Activated naive CD4-positive, alpha-beta T cell treated with Interleukin-2 at 50 U/mL for 16 hours (primary cell): Measurements from ENCODE around the gene TRHDE.

Experiments used
- DNase-seq: peaks from one replicate; pipeline ENCODE4 v3.0.0-alpha.2; 2020

TRHDE gene

GRCh38 chr12:72273851-72274351 is 1.7 kb downstream of the TRHDE start:
- DNase-seq = no peak

DNA sequence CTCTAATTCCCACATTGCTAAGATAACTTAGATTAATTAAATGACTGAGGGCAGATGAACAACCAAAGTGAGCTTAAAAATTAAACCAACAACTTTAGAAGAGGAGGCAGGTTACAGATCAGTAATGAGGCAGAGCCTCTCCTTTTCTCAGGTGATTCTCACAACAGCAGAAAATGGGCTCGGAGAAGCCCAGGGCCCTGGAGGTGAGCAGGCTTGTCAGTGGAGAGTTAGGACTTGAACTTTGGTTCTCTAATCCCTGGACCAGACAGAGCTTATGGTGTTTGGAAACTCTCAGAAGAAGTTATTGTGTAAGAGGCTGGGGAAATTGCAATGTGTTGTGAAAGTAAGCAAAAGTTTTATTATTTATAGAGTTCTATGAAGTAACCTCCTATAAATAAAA is 2.8 kb downstream of the TRHDE start:
- DNase-seq = no peak

DNA sequence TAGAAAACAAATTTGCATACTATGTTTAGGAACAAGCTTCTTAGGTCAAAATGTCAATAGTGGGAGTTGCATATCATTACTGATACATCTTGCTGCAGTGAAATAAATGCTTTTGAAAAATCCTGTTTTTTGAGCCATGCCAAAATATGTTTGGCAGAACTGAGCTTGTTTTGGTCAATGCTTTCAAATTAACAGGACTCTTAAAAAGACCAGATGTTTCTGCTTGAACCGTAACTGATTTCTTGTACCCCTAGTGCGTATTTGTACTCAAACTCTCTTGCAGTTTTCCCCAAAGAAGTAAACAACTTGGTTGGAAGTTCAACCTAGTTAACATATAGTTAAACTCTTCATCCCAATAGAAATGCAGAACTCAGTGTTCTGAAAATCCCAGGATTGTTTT is 3.4 kb downstream of the TRHDE start:
- no peak for DNase-seq

- DNase-seq = no peak
Observed at GRCh38 chr12:72276181-72276805, 4.1 kb downstream of the TRHDE start.

DNA sequence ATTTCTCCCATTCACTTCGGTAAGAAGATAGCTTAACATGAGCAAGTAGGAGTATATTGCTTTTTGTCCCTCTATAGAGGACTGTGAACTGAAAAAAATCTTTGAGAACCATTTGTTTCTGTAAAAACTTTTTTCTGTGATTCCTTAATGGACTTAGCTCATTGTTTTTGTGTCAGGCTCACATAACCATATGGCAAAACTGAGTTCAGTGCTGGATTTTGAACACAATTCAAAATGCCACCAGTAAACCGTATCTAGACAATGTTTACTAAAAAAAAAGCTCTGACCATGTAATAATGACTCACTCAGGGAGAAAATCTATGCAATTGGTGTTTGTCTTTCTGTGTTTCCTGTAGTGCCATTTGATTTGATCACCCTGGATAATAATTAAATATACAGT is 5.2 kb downstream of the TRHDE start:
- DNase-seq = no peak

DNA sequence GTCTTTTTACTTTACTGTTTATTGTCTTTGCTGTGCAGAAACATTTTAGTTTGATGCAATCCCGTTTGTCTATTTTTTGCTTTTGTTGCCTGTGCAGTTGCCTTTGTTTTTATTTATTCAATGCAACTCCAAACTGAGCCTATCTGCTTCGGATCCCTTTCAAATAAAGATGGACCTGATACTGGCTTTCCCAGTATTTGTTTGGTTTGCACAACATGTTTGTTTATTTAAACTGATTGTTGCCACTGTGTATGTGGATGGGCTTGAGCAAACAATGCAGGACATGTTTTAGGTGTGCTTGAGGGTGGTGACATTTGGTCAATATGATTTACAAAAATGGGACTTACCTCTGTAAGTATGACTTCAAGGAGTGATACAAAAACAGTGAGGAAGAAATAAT is 6.7 kb downstream of the TRHDE start:
- no peak for DNase-seq

DNA sequence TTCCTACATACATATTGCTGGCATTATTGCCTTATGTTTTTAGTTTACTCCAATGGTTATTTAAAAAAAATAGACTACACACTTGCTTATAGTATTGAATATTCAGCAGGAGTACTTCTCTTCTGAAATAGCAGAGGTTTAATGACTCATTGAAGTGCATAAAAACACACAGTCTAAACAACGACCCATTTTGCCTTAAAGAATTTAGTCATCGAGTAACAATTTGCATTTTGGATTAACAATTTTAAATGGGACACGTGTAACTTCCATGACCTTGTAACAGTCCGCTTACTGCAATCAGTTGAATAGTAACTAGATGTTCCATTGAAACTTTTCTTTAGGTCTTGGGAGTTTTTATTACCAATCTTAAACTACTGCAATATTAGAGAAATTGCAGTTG is 9.0 kb downstream of the TRHDE start:
- DNase-seq = no peak

- no peak for DNase-seq
Observed at GRCh38 chr12:72282721-72283120, 10.6 kb downstream of the TRHDE start.

DNA sequence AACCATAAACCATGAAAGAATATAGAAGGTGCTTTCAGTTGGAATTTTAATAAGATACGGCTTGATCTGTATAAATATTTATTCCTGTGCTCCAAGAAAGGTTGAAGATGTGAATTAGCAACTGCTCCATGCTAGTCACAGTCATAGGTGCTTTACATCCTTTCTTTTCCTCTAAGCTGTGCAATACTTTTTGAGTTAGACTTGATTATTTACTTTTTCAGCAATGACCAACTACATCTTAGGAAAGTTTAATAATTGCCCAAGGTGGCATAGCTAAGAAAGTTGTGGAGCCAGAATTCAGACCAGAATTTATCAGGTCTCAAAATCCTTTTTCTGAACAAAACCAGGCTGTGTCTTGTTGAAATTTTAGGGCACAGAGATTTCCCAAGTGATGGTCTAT is 13.7 kb downstream of the TRHDE start:
- no peak for DNase-seq

GRCh38 chr12:72286526-72286925 is 14.4 kb downstream of the TRHDE start:
- no peak for DNase-seq

DNA sequence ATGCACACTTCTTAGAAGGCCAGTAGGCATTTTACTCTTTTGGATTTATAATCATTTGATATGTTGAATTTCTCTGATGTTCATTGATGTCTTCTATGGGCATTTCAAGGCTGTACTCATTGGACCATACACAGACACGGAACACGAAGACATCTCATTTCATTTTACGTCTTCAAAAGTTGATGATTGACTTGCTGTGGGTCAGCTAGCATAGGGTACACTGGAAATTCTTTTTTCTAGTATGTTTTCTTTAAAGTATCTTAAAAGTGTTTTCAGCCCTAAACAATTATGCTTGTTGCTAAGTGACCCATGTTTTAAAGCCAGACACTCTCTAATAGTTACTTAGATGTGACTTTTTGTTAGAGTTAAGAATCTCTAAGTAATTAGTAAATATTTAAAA is 16.3 kb downstream of the TRHDE start:
- no peak for DNase-seq

DNA sequence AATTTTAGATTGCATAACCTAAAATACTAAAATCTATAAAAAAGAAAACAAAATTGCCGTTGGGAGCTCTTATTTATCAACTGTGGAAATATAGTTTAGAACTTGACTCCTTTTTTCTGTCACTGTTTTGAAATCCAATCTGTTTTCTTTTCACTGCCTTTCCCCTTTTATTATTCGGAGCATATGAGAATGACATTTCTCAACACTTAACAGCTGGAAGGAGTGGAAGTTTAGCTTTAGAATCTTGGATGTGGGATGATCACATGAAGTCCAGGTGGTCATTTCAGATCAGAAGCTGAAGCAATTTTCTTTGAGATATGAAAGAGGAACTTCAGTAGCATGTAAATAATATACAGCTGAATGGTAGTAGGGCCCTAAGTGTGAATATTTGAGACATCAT is 16.7 kb downstream of the TRHDE start:
- no peak for DNase-seq

DNA sequence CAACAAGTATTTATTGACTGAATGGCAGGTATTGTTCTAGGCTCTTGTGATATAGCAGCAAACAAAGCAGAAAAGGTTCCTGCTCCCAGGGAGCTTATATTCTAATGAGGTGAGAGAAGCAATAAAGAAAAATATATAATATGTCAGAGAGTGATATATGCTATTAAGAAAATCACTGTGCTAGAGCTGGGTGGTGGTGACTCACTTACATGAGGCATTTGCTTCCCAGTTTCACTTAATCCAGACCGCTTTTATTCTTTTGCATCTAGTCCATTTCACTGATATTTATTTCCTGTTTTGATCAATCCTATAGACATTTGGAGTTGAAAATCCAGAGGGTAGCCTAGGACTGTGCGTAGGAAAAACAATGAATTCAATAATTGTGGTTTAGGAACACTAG is 17.5 kb downstream of the TRHDE start:
- DNase-seq = no peak

GRCh38 chr12:72291175-72291574 is 19.0 kb downstream of the TRHDE start:
- DNase-seq = no peak

DNA sequence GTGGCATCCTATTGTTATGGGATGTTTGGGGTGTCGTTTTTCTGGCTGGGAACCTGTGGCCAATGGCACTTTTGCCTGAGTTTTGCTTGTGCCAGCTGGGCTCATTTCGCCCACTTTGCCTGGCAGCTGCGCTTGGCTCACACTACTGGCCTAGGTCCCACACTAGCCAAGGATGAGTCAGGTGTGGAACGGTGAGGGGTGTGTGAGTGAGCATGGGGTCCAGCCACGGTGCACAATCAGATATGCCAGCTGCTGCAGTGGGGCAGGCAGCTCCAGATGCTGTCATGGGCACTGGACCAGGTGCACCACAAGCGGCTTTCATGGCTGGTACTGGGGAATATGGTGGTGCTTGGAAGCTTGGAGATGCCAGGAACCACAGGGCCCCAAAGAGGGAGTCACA is 21.5 kb downstream of the TRHDE start:
- no peak for DNase-seq

- no peak for DNase-seq
Observed at GRCh38 chr12:72295101-72295500, 22.9 kb downstream of the TRHDE start.

DNA sequence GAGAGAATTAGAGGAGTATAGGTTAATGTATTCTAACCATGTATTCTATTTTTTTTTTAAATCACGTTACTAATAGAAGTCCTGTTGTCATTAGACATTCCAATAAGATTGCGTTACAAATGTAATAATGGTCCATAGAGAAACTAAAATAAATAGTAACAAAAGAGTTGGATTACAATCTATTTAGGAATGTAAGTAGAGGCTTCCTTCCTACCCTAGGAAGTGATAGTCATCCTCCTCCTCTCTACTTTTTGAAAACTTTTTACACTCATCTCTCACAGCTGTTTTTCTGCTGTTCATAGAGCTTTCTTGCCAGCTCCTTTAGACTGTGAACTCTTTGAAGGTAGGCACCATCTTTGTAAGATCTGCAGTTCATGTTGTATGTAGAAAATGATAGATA is 23.6 kb downstream of the TRHDE start:
- DNase-seq = no peak

GRCh38 chr12:72296389-72296788 is 24.2 kb downstream of the TRHDE start:
- DNase-seq = no peak

- DNase-seq = no peak
Observed at GRCh38 chr12:72297666-72298065, 25.5 kb downstream of the TRHDE start.

DNA sequence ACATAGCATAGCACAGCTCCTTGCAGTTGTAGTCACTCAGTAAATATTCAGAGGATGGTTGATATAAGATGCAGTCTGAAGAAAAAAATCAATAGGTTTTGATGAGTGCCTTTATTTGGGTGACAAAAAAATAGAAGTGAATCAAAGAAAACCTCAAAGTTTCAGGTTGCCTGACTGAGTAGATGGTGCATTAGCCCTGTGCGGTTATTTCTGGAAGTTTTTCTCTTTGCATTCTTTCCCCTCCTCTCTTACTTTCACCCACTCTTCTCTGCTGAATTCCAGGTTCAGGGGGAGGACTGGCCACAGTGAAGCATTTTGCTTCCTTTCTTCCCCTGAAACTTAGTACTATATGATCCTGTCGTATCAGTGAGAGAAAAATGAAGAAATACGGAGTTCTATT is 28.6 kb downstream of the TRHDE start:
- no peak for DNase-seq

DNA sequence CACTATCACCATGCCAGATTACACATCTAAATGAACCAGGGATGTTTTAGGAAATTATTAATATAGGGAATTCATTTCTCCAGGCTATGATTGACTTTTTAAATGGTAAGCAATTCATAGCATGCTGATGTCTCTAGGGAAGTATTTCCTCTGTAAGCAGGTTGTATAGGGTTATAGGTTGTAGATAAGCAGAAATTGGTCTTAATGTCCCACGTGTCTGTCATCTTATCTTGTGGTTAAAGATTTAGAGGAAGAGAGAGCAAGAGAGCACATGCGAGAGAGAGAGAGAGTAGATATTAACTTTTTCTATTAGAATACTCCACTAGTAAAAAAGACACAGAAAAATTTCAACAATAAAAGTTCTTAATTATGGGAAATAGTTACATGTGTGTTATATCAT is 32.6 kb downstream of the TRHDE start:
- no peak for DNase-seq

DNA sequence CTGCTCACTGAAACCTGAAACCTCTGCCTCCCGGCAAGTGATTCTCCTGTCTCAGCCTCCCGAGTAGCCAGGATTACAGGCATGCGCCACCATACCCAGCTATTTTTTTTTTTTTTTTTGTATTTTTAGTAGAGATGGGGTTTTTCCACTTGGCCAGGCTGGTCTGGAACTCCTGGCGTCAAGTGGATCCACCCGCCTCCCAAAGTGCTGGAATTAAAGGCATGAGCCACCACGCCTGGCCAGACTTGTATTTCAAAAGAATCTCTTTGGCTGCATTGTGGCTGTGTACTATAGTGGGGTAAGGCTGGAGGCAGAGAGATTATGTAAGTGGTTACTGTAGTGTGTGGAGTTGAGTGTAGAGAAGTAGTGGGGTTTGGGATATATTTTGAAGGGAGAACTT is 35.1 kb downstream of the TRHDE start:
- no peak for DNase-seq

- DNase-seq = no peak
Observed at GRCh38 chr12:72311946-72312345, 39.8 kb downstream of the TRHDE start.

DNA sequence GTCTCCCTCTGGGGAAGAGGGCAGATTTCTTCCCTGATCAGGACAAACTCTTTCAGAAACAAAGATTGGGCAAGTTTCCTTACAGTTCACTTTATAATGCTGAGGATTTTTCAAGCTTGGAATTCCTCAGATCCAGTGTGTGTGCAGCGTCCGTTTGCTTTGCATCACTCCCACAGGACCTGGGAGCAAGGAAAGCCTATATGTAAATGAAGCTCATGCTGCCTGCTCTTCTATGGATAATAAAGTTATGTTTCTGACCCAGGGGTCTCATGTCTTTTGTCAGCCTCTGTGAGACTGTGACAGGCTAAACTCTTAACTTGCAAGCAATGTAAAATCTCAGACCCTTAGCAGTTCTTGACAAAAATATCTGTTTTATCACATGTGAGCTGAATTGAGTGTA is 41.6 kb downstream of the TRHDE start:
- DNase-seq = no peak

DNA sequence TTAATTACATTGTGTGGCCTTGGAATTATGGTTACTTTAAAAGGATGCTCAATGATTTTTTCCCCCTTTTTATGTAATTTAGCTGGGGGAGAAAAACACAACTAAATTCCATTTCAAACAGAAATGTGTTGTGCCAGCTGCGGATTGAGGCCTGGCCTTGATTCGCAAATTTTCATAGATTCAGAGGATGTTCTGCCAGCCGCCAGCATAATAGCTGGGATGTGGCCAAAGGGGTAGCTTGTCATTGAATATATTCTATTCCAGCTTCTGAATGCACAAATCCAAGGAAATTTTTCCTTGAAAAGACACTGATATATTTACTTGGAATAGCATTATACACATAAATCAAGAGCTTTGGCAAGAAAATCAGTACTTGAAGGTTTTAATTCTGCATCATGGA is 43.7 kb downstream of the TRHDE start:
- DNase-seq = no peak

DNA sequence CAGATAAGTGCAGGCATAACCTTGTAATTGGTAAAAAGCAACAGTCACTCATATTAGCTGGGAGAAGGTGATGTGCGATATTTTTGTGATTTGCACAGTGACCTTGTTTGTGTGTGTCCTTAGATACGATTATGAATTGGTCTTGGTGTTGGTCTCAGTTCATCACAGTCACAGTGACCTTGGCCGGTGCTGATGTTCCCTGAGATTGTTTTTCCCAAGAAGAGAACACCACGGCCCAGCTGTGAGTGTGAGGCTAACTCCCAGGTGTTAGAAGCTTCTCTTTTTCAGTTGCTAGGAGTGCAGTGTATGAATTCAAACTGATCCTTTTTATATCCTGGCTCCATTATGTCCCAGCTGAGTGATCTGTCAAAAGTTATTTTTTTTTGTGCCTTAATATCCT is 46.2 kb downstream of the TRHDE start:
- DNase-seq = no peak
